HEK293 (cell line): ENCODE results near the gene SCAND1.

Experiments used
- CTCF ChIA-PET: fragments of 350-600 bp; formaldehyde crosslinking; extraction: SDS; loops from one replicate; lab custom pipeline; 2021; ENCODE audit warnings: antibody characterized with exemption; lab: Yijun Ruan, JAX
- POLR2A ChIA-PET: fragments of 300-600 bp; formaldehyde crosslinking; extraction: SDS; loops from one replicate; lab custom pipeline; 2020; ENCODE audit warnings: antibody characterized with exemption, inconsistent platforms; lab: Yijun Ruan, JAX
- H3K27ac ChIP-seq: fragments of 200-500 bp; sonication (Bioruptor generic); 2 replicates; pipeline ENCODE4 v1.5.1; 2014; ENCODE audit warnings: low read depth, low read length, control low read depth, inconsistent platforms; ENCODE audit errors: extremely low read depth
- H3K36me3 ChIP-seq, 2 experiments: fragments of 200-500 bp in 1 of 2; sonication (Bioruptor generic) in 1 of 2; 1 replicate in 1 of 2; 2 replicates in 1 of 2; pipeline ENCODE4 v1.5.1; 2014 to 2017; ENCODE audit warnings: inconsistent platforms in 2 of 2, low read length in 2 of 2; ENCODE audit not compliant: control insufficient read depth in 2 of 2, insufficient read depth in 1 of 2
- H3K4me1 ChIP-seq: fragments of 200-500 bp; sonication (Bioruptor generic); 2 replicates; pipeline ENCODE4 v1.5.1; 2014; ENCODE audit warnings: mild to moderate bottlenecking, low read length, inconsistent platforms; ENCODE audit not compliant: control insufficient read depth, insufficient read depth
- H3K4me3 ChIP-seq: 2 replicates; pipeline ENCODE4 v1.5.1; 2011; ENCODE audit warnings: low read depth, mild to moderate bottlenecking, control low read depth, low read length, moderate library complexity
- H3K9me3 ChIP-seq: fragments of 200-500 bp; sonication (Bioruptor generic); 2 replicates; pipeline ENCODE4 v1.5.1; 2014; ENCODE audit warnings: low read depth, low read length, inconsistent platforms; ENCODE audit not compliant: control insufficient read depth, insufficient read depth
- KLF10 ChIP-seq: fragments of 450-650 bp; IDR thresholded peaks from 2 replicates; pipeline ENCODE4 v1.5.1; 2018; ENCODE audit warnings: missing biosample characterization, mild to moderate bottlenecking, missing genetic modification characterization
- KLF7 ChIP-seq: fragments of 450-650 bp; formaldehyde crosslinking; IDR thresholded peaks from 2 replicates; pipeline ENCODE4 v1.5.1; 2016; ENCODE audit warnings: missing biosample characterization, missing genetic modification characterization, borderline replicate concordance
- SCRT2 ChIP-seq: fragments of 450-650 bp; formaldehyde crosslinking; IDR thresholded peaks from 2 replicates; pipeline ENCODE4 v1.5.1; 2016; ENCODE audit warnings: missing biosample characterization, missing genetic modification characterization
- SETDB1 ChIP-seq: IDR thresholded peaks from one replicate; pipeline ENCODE4 v1.6.1; 2017; ENCODE audit warnings: mild to moderate bottlenecking, low read length, moderate library complexity, mixed read lengths; ENCODE audit not compliant: insufficient read length
- SP3 ChIP-seq: fragments of 450-650 bp; formaldehyde crosslinking; IDR thresholded peaks from 2 replicates; pipeline ENCODE4 v1.5.1; 2016; ENCODE audit warnings: missing biosample characterization, missing genetic modification characterization
- ZIC2 ChIP-seq: fragments of 450-650 bp; formaldehyde crosslinking; IDR thresholded peaks from 2 replicates; pipeline ENCODE4 v1.5.1; 2016; ENCODE audit warnings: missing biosample characterization, missing genetic modification characterization
- ZNF140 ChIP-seq: fragments of 450-650 bp; formaldehyde crosslinking; IDR thresholded peaks from 2 replicates; pipeline ENCODE4 v1.5.1; 2016; ENCODE audit warnings: missing biosample characterization, missing genetic modification characterization
- ZNF2 ChIP-seq: fragments of 450-650 bp; formaldehyde crosslinking; IDR thresholded peaks from 2 replicates; pipeline ENCODE4 v1.5.1; 2016; ENCODE audit warnings: missing biosample characterization, missing genetic modification characterization
- ZNF350 ChIP-seq: fragments of 450-650 bp; formaldehyde crosslinking; IDR thresholded peaks from 2 replicates; pipeline ENCODE4 v1.5.0; 2017; ENCODE audit warnings: missing biosample characterization, mild to moderate bottlenecking, missing genetic modification characterization
- ZNF354C ChIP-seq: fragments of 450-650 bp; formaldehyde crosslinking; IDR thresholded peaks from 2 replicates; pipeline ENCODE4 v1.5.1; 2016; ENCODE audit warnings: missing biosample characterization, missing genetic modification characterization, low read depth, borderline replicate concordance
- ZNF610 ChIP-seq: fragments of 450-650 bp; formaldehyde crosslinking; IDR thresholded peaks from 2 replicates; pipeline ENCODE4 v1.5.1; 2016; ENCODE audit warnings: missing biosample characterization, missing genetic modification characterization, borderline replicate concordance
- ZNF792 ChIP-seq: fragments of 450-650 bp; formaldehyde crosslinking; IDR thresholded peaks from 2 replicates; pipeline ENCODE4 v1.5.1; 2016; ENCODE audit warnings: missing biosample characterization, missing genetic modification characterization
- ZNF830 ChIP-seq: fragments of 450-650 bp; IDR thresholded peaks from 2 replicates; pipeline ENCODE4 v1.5.0; 2018; ENCODE audit warnings: missing biosample characterization, missing genetic modification characterization, low read depth, mild to moderate bottlenecking, moderate library complexity
- ZNF837 ChIP-seq: fragments of 450-650 bp; formaldehyde crosslinking; IDR thresholded peaks from 2 replicates; pipeline ENCODE4 v1.5.1; 2016; ENCODE audit warnings: missing biosample characterization, missing genetic modification characterization
- ZNF843 ChIP-seq: fragments of 450-650 bp; formaldehyde crosslinking; IDR thresholded peaks from 2 replicates; pipeline ENCODE4 v1.5.1; 2016; ENCODE audit warnings: missing biosample characterization, missing genetic modification characterization
- ZSCAN23 ChIP-seq: fragments of 450-650 bp; formaldehyde crosslinking; IDR thresholded peaks from 2 replicates; pipeline ENCODE4 v1.5.1; 2016; ENCODE audit warnings: missing biosample characterization, missing genetic modification characterization
- TF ChIP-seq, protein P1 (sequence below): fragments of 450-650 bp; IDR thresholded peaks from 2 replicates; pipeline ENCODE4 v1.5.1; 2018; ENCODE audit warnings: missing biosample characterization, mild to moderate bottlenecking, missing genetic modification characterization
- TF ChIP-seq, protein P2 (sequence below): fragments of 450-650 bp; formaldehyde crosslinking; IDR thresholded peaks from 2 replicates; pipeline ENCODE4 v1.5.1; 2016; ENCODE audit warnings: missing biosample characterization, missing genetic modification characterization
- TF ChIP-seq, protein P3 (sequence below): fragments of 450-650 bp; formaldehyde crosslinking; IDR thresholded peaks from 2 replicates; pipeline ENCODE4 v1.5.1; 2016; ENCODE audit warnings: missing biosample characterization, missing genetic modification characterization
- TF ChIP-seq, protein P4 (sequence below): fragments of 450-650 bp; formaldehyde crosslinking; IDR thresholded peaks from 2 replicates; pipeline ENCODE4 v1.5.1; 2017; ENCODE audit warnings: missing biosample characterization, missing genetic modification characterization
- TF ChIP-seq, protein P5 (sequence below): fragments of 450-650 bp; formaldehyde crosslinking; IDR thresholded peaks from 2 replicates; pipeline ENCODE4 v1.5.1; 2016; ENCODE audit warnings: missing biosample characterization, missing genetic modification characterization
- TF ChIP-seq, protein P6 (sequence below): fragments of 450-650 bp; formaldehyde crosslinking; IDR thresholded peaks from 2 replicates; pipeline ENCODE4 v1.5.1; 2016; ENCODE audit warnings: missing biosample characterization, missing genetic modification characterization
- TF ChIP-seq, protein P7 (sequence below): fragments of 450-650 bp; formaldehyde crosslinking; IDR thresholded peaks from 2 replicates; pipeline ENCODE4 v1.5.0; 2017; ENCODE audit warnings: missing biosample characterization, missing genetic modification characterization, borderline replicate concordance

The SCAND1 gene

DNA sequence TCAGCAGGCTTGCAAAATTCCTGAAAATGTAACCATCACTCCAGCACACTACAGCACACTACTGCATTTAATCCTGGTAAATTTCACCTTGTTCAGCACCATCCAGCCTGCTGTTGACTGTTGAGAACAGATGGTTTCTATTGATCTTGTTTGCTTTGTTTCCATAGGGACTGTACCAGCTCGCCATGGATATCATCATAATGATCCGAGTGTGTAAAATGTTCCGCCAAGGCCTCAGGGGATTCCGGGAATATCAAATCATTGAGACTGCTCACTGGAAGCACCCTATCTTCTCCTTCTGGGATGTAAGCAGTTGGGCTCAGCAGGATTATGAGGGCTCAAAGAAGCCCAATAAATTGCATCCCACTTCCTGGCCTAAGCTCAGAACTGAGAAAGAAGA, 18.2 kb upstream of the SCAND1 start (continued):
- TF ChIP-seq, protein P1, sequence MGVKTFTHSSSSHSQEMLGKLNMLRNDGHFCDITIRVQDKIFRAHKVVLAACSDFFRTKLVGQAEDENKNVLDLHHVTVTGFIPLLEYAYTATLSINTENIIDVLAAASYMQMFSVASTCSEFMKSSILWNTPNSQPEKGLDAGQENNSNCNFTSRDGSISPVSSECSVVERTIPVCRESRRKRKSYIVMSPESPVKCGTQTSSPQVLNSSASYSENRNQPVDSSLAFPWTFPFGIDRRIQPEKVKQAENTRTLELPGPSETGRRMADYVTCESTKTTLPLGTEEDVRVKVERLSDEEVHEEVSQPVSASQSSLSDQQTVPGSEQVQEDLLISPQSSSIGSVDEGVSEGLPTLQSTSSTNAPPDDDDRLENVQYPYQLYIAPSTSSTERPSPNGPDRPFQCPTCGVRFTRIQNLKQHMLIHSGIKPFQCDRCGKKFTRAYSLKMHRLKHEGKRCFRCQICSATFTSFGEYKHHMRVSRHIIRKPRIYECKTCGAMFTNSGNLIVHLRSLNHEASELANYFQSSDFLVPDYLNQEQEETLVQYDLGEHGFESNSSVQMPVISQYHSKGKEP, result no peak
- no peak for TF ChIP-seq ZNF2 (tag by site-specific recombination)
- TF ChIP-seq ZNF830 (tag by site-specific recombination), result no peak
- TF ChIP-seq, protein P2, sequence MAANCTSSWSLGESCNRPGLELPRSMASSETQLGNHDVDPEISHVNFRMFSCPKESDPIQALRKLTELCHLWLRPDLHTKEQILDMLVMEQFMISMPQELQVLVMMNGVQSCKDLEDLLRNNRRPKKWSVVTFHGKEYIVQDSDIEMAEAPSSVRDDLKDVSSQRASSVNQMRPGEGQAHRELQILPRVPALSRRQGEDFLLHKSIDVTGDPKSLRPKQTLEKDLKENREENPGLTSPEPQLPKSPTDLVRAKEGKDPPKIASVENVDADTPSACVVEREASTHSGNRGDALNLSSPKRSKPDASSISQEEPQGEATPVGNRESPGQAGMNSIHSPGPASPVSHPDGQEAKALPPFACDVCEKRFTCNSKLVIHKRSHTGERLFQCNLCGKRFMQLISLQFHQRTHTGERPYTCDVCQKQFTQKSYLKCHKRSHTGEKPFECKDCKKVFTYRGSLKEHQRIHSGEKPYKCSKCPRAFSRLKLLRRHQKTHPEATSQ (tag by site-specific recombination), result no peak
- TF ChIP-seq, protein P3, sequence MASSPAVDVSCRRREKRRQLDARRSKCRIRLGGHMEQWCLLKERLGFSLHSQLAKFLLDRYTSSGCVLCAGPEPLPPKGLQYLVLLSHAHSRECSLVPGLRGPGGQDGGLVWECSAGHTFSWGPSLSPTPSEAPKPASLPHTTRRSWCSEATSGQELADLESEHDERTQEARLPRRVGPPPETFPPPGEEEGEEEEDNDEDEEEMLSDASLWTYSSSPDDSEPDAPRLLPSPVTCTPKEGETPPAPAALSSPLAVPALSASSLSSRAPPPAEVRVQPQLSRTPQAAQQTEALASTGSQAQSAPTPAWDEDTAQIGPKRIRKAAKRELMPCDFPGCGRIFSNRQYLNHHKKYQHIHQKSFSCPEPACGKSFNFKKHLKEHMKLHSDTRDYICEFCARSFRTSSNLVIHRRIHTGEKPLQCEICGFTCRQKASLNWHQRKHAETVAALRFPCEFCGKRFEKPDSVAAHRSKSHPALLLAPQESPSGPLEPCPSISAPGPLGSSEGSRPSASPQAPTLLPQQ, result no peak
- TF ChIP-seq ZSCAN23, result no peak

DNA sequence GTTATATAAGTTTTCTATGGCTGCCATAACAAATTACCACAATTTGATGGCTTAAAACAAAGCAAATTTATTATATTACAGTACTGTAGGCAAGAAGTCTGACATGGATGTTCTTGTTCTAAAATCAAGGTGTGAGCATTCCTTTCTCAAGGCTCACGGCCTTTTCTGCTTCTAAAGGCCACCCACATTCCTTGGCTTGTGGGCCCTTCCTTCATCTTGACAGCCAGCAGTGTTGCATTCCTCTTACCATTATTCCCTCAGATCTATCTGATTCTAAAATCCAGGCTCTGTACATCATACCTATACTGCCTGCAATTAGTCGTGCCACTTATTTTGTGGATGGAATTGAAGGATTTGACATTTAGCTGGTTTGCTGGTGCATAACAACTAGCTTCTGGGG, 17.7 kb upstream of the SCAND1 start:
- POLR2A ChIA-PET, result no interaction called here
- TF ChIP-seq KLF7 (tag by site-specific recombination), result no peak
- TF ChIP-seq ZNF792 (tag by site-specific recombination), result no peak
- TF ChIP-seq, protein P4, sequence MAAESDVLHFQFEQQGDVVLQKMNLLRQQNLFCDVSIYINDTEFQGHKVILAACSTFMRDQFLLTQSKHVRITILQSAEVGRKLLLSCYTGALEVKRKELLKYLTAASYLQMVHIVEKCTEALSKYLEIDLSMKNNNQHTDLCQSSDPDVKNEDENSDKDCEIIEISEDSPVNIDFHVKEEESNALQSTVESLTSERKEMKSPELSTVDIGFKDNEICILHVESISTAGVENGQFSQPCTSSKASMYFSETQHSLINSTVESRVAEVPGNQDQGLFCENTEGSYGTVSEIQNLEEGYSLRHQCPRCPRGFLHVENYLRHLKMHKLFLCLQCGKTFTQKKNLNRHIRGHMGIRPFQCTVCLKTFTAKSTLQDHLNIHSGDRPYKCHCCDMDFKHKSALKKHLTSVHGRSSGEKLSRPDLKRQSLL (tag by site-specific recombination), result no peak
- TF ChIP-seq, protein P5, sequence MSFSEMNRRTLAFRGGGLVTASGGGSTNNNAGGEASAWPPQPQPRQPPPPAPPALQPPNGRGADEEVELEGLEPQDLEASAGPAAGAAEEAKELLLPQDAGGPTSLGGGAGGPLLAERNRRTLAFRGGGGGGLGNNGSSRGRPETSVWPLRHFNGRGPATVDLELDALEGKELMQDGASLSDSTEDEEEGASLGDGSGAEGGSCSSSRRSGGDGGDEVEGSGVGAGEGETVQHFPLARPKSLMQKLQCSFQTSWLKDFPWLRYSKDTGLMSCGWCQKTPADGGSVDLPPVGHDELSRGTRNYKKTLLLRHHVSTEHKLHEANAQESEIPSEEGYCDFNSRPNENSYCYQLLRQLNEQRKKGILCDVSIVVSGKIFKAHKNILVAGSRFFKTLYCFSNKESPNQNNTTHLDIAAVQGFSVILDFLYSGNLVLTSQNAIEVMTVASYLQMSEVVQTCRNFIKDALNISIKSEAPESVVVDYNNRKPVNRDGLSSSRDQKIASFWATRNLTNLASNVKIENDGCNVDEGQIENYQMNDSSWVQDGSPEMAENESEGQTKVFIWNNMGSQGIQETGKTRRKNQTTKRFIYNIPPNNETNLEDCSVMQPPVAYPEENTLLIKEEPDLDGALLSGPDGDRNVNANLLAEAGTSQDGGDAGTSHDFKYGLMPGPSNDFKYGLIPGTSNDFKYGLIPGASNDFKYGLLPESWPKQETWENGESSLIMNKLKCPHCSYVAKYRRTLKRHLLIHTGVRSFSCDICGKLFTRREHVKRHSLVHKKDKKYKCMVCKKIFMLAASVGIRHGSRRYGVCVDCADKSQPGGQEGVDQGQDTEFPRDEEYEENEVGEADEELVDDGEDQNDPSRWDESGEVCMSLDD, result no peak
- TF ChIP-seq ZNF2 (tag by site-specific recombination), result no peak
- no peak for TF ChIP-seq SP3 (tag by site-specific recombination)
- no peak for TF ChIP-seq ZNF354C (tag by site-specific recombination)
- no peak for TF ChIP-seq SETDB1
- no peak for TF ChIP-seq ZNF843 (tag by site-specific recombination)
- TF ChIP-seq ZNF350 (tag by site-specific recombination), result no peak
- no peak for TF ChIP-seq ZNF140
- TF ChIP-seq ZIC2 (tag by site-specific recombination), result no peak
- TF ChIP-seq, protein P6, sequence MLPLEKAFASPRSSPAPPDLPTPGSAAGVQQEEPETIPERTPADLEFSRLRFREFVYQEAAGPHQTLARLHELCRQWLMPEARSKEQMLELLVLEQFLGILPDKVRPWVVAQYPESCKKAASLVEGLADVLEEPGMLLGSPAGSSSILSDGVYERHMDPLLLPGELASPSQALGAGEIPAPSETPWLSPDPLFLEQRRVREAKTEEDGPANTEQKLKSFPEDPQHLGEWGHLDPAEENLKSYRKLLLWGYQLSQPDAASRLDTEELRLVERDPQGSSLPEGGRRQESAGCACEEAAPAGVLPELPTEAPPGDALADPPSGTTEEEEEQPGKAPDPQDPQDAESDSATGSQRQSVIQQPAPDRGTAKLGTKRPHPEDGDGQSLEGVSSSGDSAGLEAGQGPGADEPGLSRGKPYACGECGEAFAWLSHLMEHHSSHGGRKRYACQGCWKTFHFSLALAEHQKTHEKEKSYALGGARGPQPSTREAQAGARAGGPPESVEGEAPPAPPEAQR (tag by site-specific recombination), result no peak
- TF ChIP-seq SCRT2 (tag by site-specific recombination), result no peak
- TF ChIP-seq, protein P7, sequence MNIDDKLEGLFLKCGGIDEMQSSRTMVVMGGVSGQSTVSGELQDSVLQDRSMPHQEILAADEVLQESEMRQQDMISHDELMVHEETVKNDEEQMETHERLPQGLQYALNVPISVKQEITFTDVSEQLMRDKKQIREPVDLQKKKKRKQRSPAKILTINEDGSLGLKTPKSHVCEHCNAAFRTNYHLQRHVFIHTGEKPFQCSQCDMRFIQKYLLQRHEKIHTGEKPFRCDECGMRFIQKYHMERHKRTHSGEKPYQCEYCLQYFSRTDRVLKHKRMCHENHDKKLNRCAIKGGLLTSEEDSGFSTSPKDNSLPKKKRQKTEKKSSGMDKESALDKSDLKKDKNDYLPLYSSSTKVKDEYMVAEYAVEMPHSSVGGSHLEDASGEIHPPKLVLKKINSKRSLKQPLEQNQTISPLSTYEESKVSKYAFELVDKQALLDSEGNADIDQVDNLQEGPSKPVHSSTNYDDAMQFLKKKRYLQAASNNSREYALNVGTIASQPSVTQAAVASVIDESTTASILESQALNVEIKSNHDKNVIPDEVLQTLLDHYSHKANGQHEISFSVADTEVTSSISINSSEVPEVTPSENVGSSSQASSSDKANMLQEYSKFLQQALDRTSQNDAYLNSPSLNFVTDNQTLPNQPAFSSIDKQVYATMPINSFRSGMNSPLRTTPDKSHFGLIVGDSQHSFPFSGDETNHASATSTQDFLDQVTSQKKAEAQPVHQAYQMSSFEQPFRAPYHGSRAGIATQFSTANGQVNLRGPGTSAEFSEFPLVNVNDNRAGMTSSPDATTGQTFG (tag by site-specific recombination), result no peak
- TF ChIP-seq, protein P1, result no peak
- TF ChIP-seq ZNF837, result no peak
- no peak for TF ChIP-seq KLF10 (tag by site-specific recombination)
- no peak for TF ChIP-seq ZNF610

More for the DNA sequence above, 17.7 kb upstream of the SCAND1 start:
- CTCF ChIA-PET, result interaction anchor here (0.6 kb wide), 1 partner anchor 167 kb away, joined by 5 read pairs; no protein-coding TSS in a partner anchor
- no peaks in the 10 kb centered on the region for H3K9me3 ChIP-seq
- no peaks in the 10 kb centered on the region for H3K4me1 ChIP-seq
- no peaks in the 10 kb centered on the region for H3K36me3 ChIP-seq
- no peak overlapping the region for H3K4me3 ChIP-seq
- H3K27ac ChIP-seq, result no peak overlapping the region
